Breast epithelium (tissue), 3 donors: ENCODE data around the gene KRT85.

Experiments used
- CTCF ChIP-seq, 3 donors: fragments of 450-650 bp; IDR thresholded peaks; one replicate each; pipeline ENCODE4 v1.5.1; 2016 to 2017; ENCODE audit warnings: antibody characterized with exemption in 3 of 3, mild to moderate bottlenecking in 3 of 3, moderate library complexity in 3 of 3
- POLR2A ChIP-seq: fragments of 450-650 bp; IDR thresholded peaks from one replicate; pipeline ENCODE4 v1.6.1; 2016; ENCODE audit warnings: antibody characterized with exemption, mild to moderate bottlenecking, moderate library complexity

GRCh38 chr12:52369809-52370208, 2.5 kb upstream of the KRT85 start:
- TF ChIP-seq CTCF (IDR thresholded peaks at IDR 0.05) (no peak), POLR2A (no peak)
